Epithelial cell of proximal tubule (primary cell): ENCODE results near the gene TREM2. TPM values are rescaled to one million over a fixed set of nuclear protein-coding genes. Genes with fewer than 3 reads are reported as not detected.

Experiments
- DNase-seq: peaks from one replicate; pipeline ENCODE4 v3.0.0-alpha.2; 2011; ENCODE audit warnings: low read depth
- H3K4me3 ChIP-seq: 2 replicates; pipeline ENCODE4 v1.5.1; 2011; ENCODE audit warnings: low read depth, mild to moderate bottlenecking, low read length
- total RNA-seq: library from RNA; depleted of rRNA; stranded (reverse); fragments of >200 nt; gene quantifications from 2 replicates; pipeline ENCODE4 v1.2.3, GENCODE V29; 2015
- TF ChIP-seq, protein P1 (sequence below): conservative IDR thresholded peaks from 2 replicates; pipeline ENCODE4 v1.5.1; 2012; ENCODE audit warnings: low read depth, mild to moderate bottlenecking, low read length

The TREM2 gene
- total RNA-seq, 1 donor from 2014 or later: not detected

DNA sequence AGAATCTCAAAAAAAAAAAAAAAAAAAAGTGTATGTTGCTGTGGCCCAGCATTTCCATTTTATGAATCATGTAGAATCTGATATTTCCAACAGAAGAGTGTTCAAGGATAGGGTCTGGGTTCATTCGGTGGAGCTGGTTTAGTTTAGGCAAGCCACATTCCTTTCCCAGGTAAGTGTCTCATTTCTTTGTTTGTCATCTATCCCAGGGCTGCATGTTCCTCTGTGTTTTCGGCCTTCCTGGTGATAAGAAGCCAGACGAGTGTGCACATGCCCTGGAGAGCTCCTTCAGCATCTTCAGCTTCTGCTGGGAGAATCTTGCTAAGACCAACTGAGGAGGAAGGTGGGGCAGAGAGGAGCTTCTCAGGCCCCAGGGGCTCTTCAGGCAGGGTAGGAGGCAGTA is 51.9 kb downstream of the TREM2 start:
- DNase-seq: no peak
- TF ChIP-seq, protein P1, sequence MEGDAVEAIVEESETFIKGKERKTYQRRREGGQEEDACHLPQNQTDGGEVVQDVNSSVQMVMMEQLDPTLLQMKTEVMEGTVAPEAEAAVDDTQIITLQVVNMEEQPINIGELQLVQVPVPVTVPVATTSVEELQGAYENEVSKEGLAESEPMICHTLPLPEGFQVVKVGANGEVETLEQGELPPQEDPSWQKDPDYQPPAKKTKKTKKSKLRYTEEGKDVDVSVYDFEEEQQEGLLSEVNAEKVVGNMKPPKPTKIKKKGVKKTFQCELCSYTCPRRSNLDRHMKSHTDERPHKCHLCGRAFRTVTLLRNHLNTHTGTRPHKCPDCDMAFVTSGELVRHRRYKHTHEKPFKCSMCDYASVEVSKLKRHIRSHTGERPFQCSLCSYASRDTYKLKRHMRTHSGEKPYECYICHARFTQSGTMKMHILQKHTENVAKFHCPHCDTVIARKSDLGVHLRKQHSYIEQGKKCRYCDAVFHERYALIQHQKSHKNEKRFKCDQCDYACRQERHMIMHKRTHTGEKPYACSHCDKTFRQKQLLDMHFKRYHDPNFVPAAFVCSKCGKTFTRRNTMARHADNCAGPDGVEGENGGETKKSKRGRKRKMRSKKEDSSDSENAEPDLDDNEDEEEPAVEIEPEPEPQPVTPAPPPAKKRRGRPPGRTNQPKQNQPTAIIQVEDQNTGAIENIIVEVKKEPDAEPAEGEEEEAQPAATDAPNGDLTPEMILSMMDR: no peak
- H3K4me3 ChIP-seq: no peak overlapping the region

Other genes starting within 250 kb of the TREM2 start
- 0.58 and 2.2 TPM in 2 replicates for gene UNC5CL, start 123.9 kb downstream of the TREM2 start, total RNA-seq
- gene TSPO2, start 120.6 kb downstream of the TREM2 start, total RNA-seq: not detected in 2 replicates
- not detected in 2 replicates for gene APOBEC2, start 109.9 kb downstream of the TREM2 start, total RNA-seq
- 15.7 and 19.5 TPM in 2 replicates for gene OARD1, start 90.8 kb downstream of the TREM2 start, total RNA-seq
- gene NFYA, start 90.1 kb downstream of the TREM2 start, total RNA-seq: 9.1 and 23.9 TPM in 2 replicates
- not detected in 2 replicates for gene TREML1, start 8.8 kb downstream of the TREM2 start, total RNA-seq
- gene TREML2, start 38.0 kb upstream of the TREM2 start, total RNA-seq: 0.07 TPM in 1 of 2 replicates, not detected in the other
- not detected in 2 replicates for gene TREML4, start 65.2 kb upstream of the TREM2 start, total RNA-seq
- gene TREM1, start 123.6 kb upstream of the TREM2 start, total RNA-seq: 2.0 TPM in 1 of 2 replicates, not detected in the other
- gene NCR2, start 172.5 kb upstream of the TREM2 start, total RNA-seq: not detected in 2 replicates